NOMO-1 treated with dmso at 0.1 percent for 144 hours (cell line): ENCODE results near the gene PODN.

Experiments used
- DNase-seq: peaks from one replicate; lab custom pipeline; 2025; ENCODE audit not compliant: unreplicated experiment; lab: John Stamatoyannopoulos, UW

The PODN gene

GRCh38 chr1:53049574-53049967, 12.4 kb upstream of the PODN start:
- no peak for DNase-seq

- no peak for DNase-seq
Observed at GRCh38 chr1:53050310-53050709, 11.7 kb upstream of the PODN start.

- no peak for DNase-seq
Observed at GRCh38 chr1:53051676-53052075, 10.3 kb upstream of the PODN start.

GRCh38 chr1:53057127-53057526, 4.9 kb upstream of the PODN start:
- DNase-seq, result no peak

- no peak for DNase-seq
Observed at GRCh38 chr1:53060579-53060978, 1.4 kb upstream of the PODN start.

- no peak for DNase-seq
Observed at GRCh38 chr1:53061123-53061858, 722 bp upstream of the PODN start.

- no peak for DNase-seq
Observed at GRCh38 chr1:53062708-53063591, 937 bp downstream of the PODN start.

GRCh38 chr1:53063744-53064515, 1.9 kb downstream of the PODN start:
- DNase-seq, result no peak

GRCh38 chr1:53065391-53065790, 3.4 kb downstream of the PODN start:
- DNase-seq, result no peak

- DNase-seq, result no peak
Observed at GRCh38 chr1:53066488-53066887, 4.5 kb downstream of the PODN start.

GRCh38 chr1:53066891-53067738, 5.1 kb downstream of the PODN start:
- DNase-seq, result no peak

- DNase-seq, result no peak
Observed at GRCh38 chr1:53067886-53068285, 5.9 kb downstream of the PODN start.

- DNase-seq, result no peak
Observed at GRCh38 chr1:53068314-53069099, 6.5 kb downstream of the PODN start.

- no peak for DNase-seq
Observed at GRCh38 chr1:53069265-53069662, 7.3 kb downstream of the PODN start.

- no peak for DNase-seq
Observed at GRCh38 chr1:53069663-53070327, 7.8 kb downstream of the PODN start.

- DNase-seq, result no peak
Observed at GRCh38 chr1:53070621-53071020, 8.6 kb downstream of the PODN start.

GRCh38 chr1:53071167-53071865, 9.3 kb downstream of the PODN start:
- no peak for DNase-seq

- no peak for DNase-seq
Observed at GRCh38 chr1:53071915-53072314, 9.9 kb downstream of the PODN start.

GRCh38 chr1:53073287-53073686, 11.3 kb downstream of the PODN start:
- DNase-seq, result no peak
